Stimulated activated CD4-positive, alpha-beta T cell treated with anti-CD3 and anti-CD28 coated beads, TNF-alpha, amount 100 ng/mL, for 1 hour (primary cell): ENCODE results near the gene MECR.

Experiments used
- DNase-seq, 3 donors: peaks; one replicate each; pipeline ENCODE4 v3.0.0-alpha.2; 2020; ENCODE audit warnings: low read depth in 3 of 3, low spot score in 1 of 3

Gene MECR

GRCh38 chr1:29230553-29231378 is at the start of gene MECR:
Gene MECR, minus strand, starts transcription at chr1:29230934. Its CDS starts 28 bp downstream, at chr1:29230906.
- DNase-seq: peak; percentile 80 to 97 (median 87)

GRCh38 chr1:29279951-29280391 is 49.2 kb upstream of the MECR start:
- no peak for DNase-seq

- DNase-seq: no peak
These were observed 48.7 kb upstream of the MECR start for GRCh38 chr1:29279406-29279805.

GRCh38 chr1:29278124-29278523 is 47.4 kb upstream of the MECR start:
- DNase-seq: no peak

- DNase-seq: no peak
These were observed 44.7 kb upstream of the MECR start for GRCh38 chr1:29275435-29275834.

- no peak for DNase-seq
These were observed 41.6 kb upstream of the MECR start for GRCh38 chr1:29272147-29272907.

- DNase-seq: no peak
These were observed 41.0 kb upstream of the MECR start for GRCh38 chr1:29271724-29272123.

GRCh38 chr1:29270929-29271521 is 40.3 kb upstream of the MECR start:
- no peak for DNase-seq

GRCh38 chr1:29269382-29269781 is 38.6 kb upstream of the MECR start:
- no peak for DNase-seq

GRCh38 chr1:29267321-29268070 is 36.8 kb upstream of the MECR start:
- DNase-seq: no peak

- no peak for DNase-seq
These were observed 36.2 kb upstream of the MECR start for GRCh38 chr1:29266912-29267311.

- DNase-seq: no peak
These were observed 34.1 kb upstream of the MECR start for GRCh38 chr1:29264773-29265389.

- no peak for DNase-seq
These were observed 29.8 kb upstream of the MECR start for GRCh38 chr1:29260531-29260930.

GRCh38 chr1:29259802-29260441 is 29.2 kb upstream of the MECR start:
- DNase-seq: peak in 1 of 3 donors; percentile 40

GRCh38 chr1:29258976-29259801 is 28.5 kb upstream of the MECR start:
- no peak for DNase-seq

GRCh38 chr1:29258189-29258975 is 27.6 kb upstream of the MECR start:
- no peak for DNase-seq

GRCh38 chr1:29256979-29257804 is 26.5 kb upstream of the MECR start:
- no peak for DNase-seq

GRCh38 chr1:29256394-29256793 is 25.7 kb upstream of the MECR start:
- DNase-seq: no peak
